Mononuclear cell (primary cell): ENCODE data around the gene TIAM2. TPM values are rescaled to one million over a fixed set of nuclear protein-coding genes. Genes with fewer than 3 reads are reported as not detected.
"Not testable (repeated sequence)": the region's sequence is repeated elsewhere in the genome, so short reads cannot be mapped to it uniquely, and the experiment has no call there.

Experiments used
- H3K27me3 ChIP-seq: 2 replicates; pipeline ENCODE4 v1.6.0; 2011; ENCODE audit warnings: low read length, control low read depth; ENCODE audit not compliant: insufficient read depth
- H3K4me1 ChIP-seq: 2 replicates; pipeline ENCODE4 v1.5.1; 2011; ENCODE audit warnings: mild to moderate bottlenecking, low read length, control low read depth; ENCODE audit not compliant: insufficient read depth
- H3K4me3 ChIP-seq: 2 replicates; pipeline ENCODE4 v1.5.1; 2011; ENCODE audit warnings: mild to moderate bottlenecking, low read length, moderate library complexity
- H3K9me3 ChIP-seq: 2 replicates; pipeline ENCODE4 v1.5.1; 2011; ENCODE audit warnings: low read depth, mild to moderate bottlenecking, control low read depth, low read length
- total RNA-seq: library from RNA; depleted of rRNA; stranded (reverse); fragments of >200 nt; gene quantifications from one replicate; pipeline ENCODE4 v1.2.3, GENCODE V29; 2012

TIAM2 gene
- total RNA-seq: 2.8 TPM

- no peaks in the 10 kb centered on the region for H3K9me3 ChIP-seq
- H3K4me1 ChIP-seq: peaks cover 8% of the 10 kb centered on the region
- H3K27me3 ChIP-seq: peaks cover 32% of the 10 kb centered on the region
- H3K4me3 ChIP-seq: no peak within 1 kb of the TSS
Measured at GRCh38 chr6:154995254-154996015, at the start of gene TIAM2. Gene TIAM2, plus strand, starts transcription at chr6:154995315. Its CDS starts 133,909 bp downstream, at chr6:155129224.

- H3K9me3 ChIP-seq: no peaks in the 10 kb centered on the region
- H3K27me3 ChIP-seq: no peaks in the 10 kb centered on the region
- no peak overlapping the region for H3K4me3 ChIP-seq
- H3K4me1 ChIP-seq: peaks cover 19% of the 10 kb centered on the region
Measured at GRCh38 chr6:154950979-154951344, 44.2 kb upstream of the TIAM2 start.

- no peak overlapping the region for H3K4me3 ChIP-seq
- H3K9me3 ChIP-seq: no peaks in the 10 kb centered on the region
- H3K27me3 ChIP-seq: no peaks in the 10 kb centered on the region
- H3K4me1 ChIP-seq: peaks cover 19% of the 10 kb centered on the region
Measured at GRCh38 chr6:154951345-154952200, 43.5 kb upstream of the TIAM2 start.

GRCh38 chr6:154953644-154954043, 41.5 kb upstream of the TIAM2 start:
- Histone ChIP-seq H3K27me3 (no peaks in the 10 kb centered on the region), H3K9me3 (no peaks in the 10 kb centered on the region), H3K4me3 (no peak overlapping the region), H3K4me1 (peaks cover 19% of the 10 kb centered on the region)

GRCh38 chr6:154954347-154954746, 40.8 kb upstream of the TIAM2 start:
- no peaks in the 10 kb centered on the region for H3K27me3 ChIP-seq
- H3K4me1 ChIP-seq: peaks cover 19% of the 10 kb centered on the region
- H3K4me3 ChIP-seq: no peak overlapping the region
- no peaks in the 10 kb centered on the region for H3K9me3 ChIP-seq

GRCh38 chr6:154956771-154957522, 38.2 kb upstream of the TIAM2 start:
- H3K4me3 ChIP-seq: no peak overlapping the region
- no peaks in the 10 kb centered on the region for H3K27me3 ChIP-seq
- H3K9me3 ChIP-seq: no peaks in the 10 kb centered on the region
- peaks cover 5% of the 10 kb centered on the region for H3K4me1 ChIP-seq

GRCh38 chr6:154958469-154958868, 36.6 kb upstream of the TIAM2 start:
- Histone ChIP-seq H3K27me3 (no peaks in the 10 kb centered on the region), H3K4me3 (no peak overlapping the region)

GRCh38 chr6:154960299-154960843, 34.7 kb upstream of the TIAM2 start:
- Histone ChIP-seq H3K4me3 (no peak overlapping the region), H3K9me3 (no peaks in the 10 kb centered on the region), H3K27me3 (no peaks in the 10 kb centered on the region), H3K4me1 (no peaks in the 10 kb centered on the region)

More at GRCh38 chr6:154958469-154958868, 36.6 kb upstream of the TIAM2 start:
- Histone ChIP-seq H3K4me1 (no peaks in the 10 kb centered on the region), H3K9me3 (no peaks in the 10 kb centered on the region)

GRCh38 chr6:154960854-154961530, 34.1 kb upstream of the TIAM2 start:
- Histone ChIP-seq H3K4me3 (no peak overlapping the region), H3K27me3 (no peaks in the 10 kb centered on the region), H3K4me1 (no peaks in the 10 kb centered on the region), H3K9me3 (no peaks in the 10 kb centered on the region)

GRCh38 chr6:154962753-154963152, 32.4 kb upstream of the TIAM2 start:
- no peak overlapping the region for H3K4me3 ChIP-seq
- no peaks in the 10 kb centered on the region for H3K27me3 ChIP-seq
- no peaks in the 10 kb centered on the region for H3K9me3 ChIP-seq
- H3K4me1 ChIP-seq: no peaks in the 10 kb centered on the region

- not testable (repeated sequence) for H3K27me3 ChIP-seq, H3K4me1 ChIP-seq, H3K4me3 ChIP-seq
Measured at GRCh38 chr6:154966065-154966770, 28.9 kb upstream of the TIAM2 start.

GRCh38 chr6:154969796-154970195, 25.3 kb upstream of the TIAM2 start:
- no peaks in the 10 kb centered on the region for H3K27me3 ChIP-seq
- H3K4me3 ChIP-seq: no peak overlapping the region
- no peaks in the 10 kb centered on the region for H3K9me3 ChIP-seq
- no peaks in the 10 kb centered on the region for H3K4me1 ChIP-seq

More at GRCh38 chr6:154966065-154966770, 28.9 kb upstream of the TIAM2 start:
- not testable (repeated sequence) for H3K9me3 ChIP-seq

GRCh38 chr6:154974485-154975149, 20.5 kb upstream of the TIAM2 start:
- no peaks in the 10 kb centered on the region for H3K4me1 ChIP-seq
- no peak overlapping the region for H3K4me3 ChIP-seq
- H3K9me3 ChIP-seq: no peaks in the 10 kb centered on the region
- no peaks in the 10 kb centered on the region for H3K27me3 ChIP-seq
